Adipocyte (in vitro differentiated cells): ENCODE measurements around the gene BCL7A.
A peak's percentile ranks its signal among the peaks of the same experiment; 100 is the strongest.

Experiments
- DNase-seq: peaks from one replicate; pipeline ENCODE4 v3.0.0-alpha.2; 2015; ENCODE audit warnings: low read depth
- H3K27me3 ChIP-seq: replicated peaks from 2 replicates; pipeline ENCODE4 v1.7.0; 2013; ENCODE audit warnings: mild to moderate bottlenecking, low read length, moderate library complexity; ENCODE audit not compliant: control insufficient read depth, insufficient read depth
- H3K36me3 ChIP-seq: 2 replicates; pipeline ENCODE4 v1.7.0; 2013; ENCODE audit warnings: low read length, mild to moderate bottlenecking, moderate library complexity; ENCODE audit not compliant: control insufficient read depth, insufficient read depth, severe bottlenecking
- H3K4me1 ChIP-seq: 2 replicates; pipeline ENCODE4 v1.7.0; 2013; ENCODE audit warnings: mild to moderate bottlenecking, low read length, moderate library complexity; ENCODE audit not compliant: control insufficient read depth, insufficient read depth
- H3K4me3 ChIP-seq: 2 replicates; pipeline ENCODE4 v1.7.0; 2013; ENCODE audit warnings: mild to moderate bottlenecking, low read length, moderate library complexity
- H3K9ac ChIP-seq: 2 replicates; pipeline ENCODE4 v1.7.0; 2013; ENCODE audit warnings: mild to moderate bottlenecking, low read length, moderate library complexity
- H3K9me3 ChIP-seq: 2 replicates; pipeline ENCODE4 v1.7.0; 2013; ENCODE audit warnings: mild to moderate bottlenecking, low read length, moderate library complexity; ENCODE audit not compliant: control insufficient read depth

The BCL7A gene

GRCh38 chr12:122021822-122022392 is at the start of gene BCL7A:
TSS of gene BCL7A (plus strand) at chr12:122021884. CDS start at chr12:122022092, 208 bp downstream.
- peak within 1 kb of the TSS; percentile 80 for H3K4me3 ChIP-seq
- peak; percentile 76 for DNase-seq
- peak within 1 kb of the TSS; percentile 79 for H3K9ac ChIP-seq
- no peaks in the 10 kb centered on the region for H3K36me3 ChIP-seq
- H3K9me3 ChIP-seq = peaks cover 12% of the 10 kb centered on the region
- no peaks in the 10 kb centered on the region for H3K27me3 ChIP-seq
- peaks cover 16% of the 10 kb centered on the region for H3K4me1 ChIP-seq

GRCh38 chr12:121974026-121974985 is 47.4 kb upstream of the BCL7A start:
- Histone ChIP-seq H3K9ac (no peak overlapping the region), H3K36me3 (peaks cover 5% of the 10 kb centered on the region), H3K27me3 (peaks cover 6% of the 10 kb centered on the region), H3K4me1 (no peaks in the 10 kb centered on the region), H3K4me3 (no peak overlapping the region), H3K9me3 (peaks cover 3% of the 10 kb centered on the region)
- no peak for DNase-seq

DNA sequence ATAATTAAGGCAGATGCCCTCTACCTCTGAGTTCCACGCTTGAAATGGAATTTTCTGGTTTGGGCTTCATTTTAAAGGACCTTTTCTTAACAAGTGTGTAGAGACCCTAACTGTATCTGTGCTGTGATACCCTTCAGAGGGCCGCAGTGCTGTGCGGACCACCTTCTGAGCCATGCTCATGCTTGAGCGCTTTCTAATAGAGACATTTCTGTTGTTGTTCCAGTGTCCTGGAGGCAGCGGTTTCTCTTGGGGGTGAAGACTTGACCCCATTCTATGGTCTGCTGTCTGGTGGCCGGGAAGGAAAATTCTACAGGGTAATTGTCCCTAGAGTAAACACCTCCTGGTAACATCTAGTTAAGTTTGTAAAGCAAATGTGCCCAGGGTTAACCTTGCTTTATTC is 46.7 kb upstream of the BCL7A start:
- H3K9ac ChIP-seq = no peak overlapping the region
- H3K4me3 ChIP-seq = no peak overlapping the region
- no peak for DNase-seq
- H3K36me3 ChIP-seq = peaks cover 5% of the 10 kb centered on the region
- peaks cover 3% of the 10 kb centered on the region for H3K9me3 ChIP-seq
- H3K27me3 ChIP-seq = peaks cover 6% of the 10 kb centered on the region
- H3K4me1 ChIP-seq = no peaks in the 10 kb centered on the region

DNA sequence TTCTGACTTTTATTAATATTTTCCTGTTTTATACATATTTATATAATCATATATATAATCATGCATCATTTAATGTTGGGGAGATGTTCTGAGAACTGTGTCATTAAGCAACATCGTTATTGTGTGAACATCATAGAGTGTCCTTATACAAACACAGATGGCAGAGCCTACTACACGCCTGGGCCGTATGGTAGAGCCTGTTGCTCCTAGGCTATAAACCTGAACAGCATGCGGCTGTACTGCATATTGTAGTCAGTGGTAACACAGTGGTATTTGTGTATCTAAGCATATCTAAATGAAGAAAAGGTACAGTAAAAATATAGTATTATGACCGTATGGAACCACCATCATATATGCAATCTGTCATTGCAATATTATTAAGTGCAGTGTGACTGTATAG is 44.7 kb upstream of the BCL7A start:
- Histone ChIP-seq H3K27me3 (peaks cover 6% of the 10 kb centered on the region), H3K9ac (no peak overlapping the region), H3K36me3 (no peaks in the 10 kb centered on the region), H3K4me1 (no peaks in the 10 kb centered on the region), H3K9me3 (peaks cover 3% of the 10 kb centered on the region), H3K4me3 (no peak overlapping the region)
- DNase-seq = no peak

DNA sequence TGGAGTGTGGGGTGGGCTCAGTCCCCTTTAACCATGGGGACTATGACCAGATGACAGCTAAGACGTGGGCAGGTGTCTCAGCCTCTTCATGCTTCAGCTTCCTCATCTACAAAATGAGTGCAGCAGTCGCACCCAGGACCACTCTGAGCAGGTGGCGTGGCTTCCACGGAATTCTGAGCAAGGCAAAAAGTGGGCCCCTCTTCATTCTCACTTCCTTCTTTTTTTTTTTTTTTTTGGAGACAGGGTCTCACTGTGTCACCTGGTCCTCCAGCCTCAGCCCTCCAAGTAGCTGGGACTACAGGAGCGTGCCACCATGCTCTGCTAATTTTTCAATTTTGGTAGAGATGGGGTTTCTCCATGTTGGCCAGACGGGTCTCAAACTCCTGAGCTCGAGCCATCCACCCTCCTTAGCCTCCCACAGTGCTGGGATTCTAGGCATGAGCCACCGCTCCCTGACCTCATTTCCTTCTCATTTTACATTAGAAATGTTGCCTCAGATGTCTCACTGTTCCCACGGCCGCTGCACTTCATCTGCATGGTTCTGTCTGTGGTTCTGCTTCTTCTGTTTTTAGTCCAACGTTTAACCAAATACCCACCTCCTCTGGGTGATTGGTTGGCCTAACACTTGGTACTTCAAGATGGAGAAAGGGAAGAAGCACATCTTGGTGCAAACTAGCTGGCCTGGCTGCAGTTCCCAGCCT is 41.3 kb upstream of the BCL7A start:
- no peak overlapping the region for H3K4me3 ChIP-seq
- no peaks in the 10 kb centered on the region for H3K36me3 ChIP-seq
- H3K9me3 ChIP-seq = no peaks in the 10 kb centered on the region
- H3K27me3 ChIP-seq = peaks cover 2% of the 10 kb centered on the region
- DNase-seq = no peak
- no peak overlapping the region for H3K9ac ChIP-seq
- H3K4me1 ChIP-seq = no peaks in the 10 kb centered on the region

DNA sequence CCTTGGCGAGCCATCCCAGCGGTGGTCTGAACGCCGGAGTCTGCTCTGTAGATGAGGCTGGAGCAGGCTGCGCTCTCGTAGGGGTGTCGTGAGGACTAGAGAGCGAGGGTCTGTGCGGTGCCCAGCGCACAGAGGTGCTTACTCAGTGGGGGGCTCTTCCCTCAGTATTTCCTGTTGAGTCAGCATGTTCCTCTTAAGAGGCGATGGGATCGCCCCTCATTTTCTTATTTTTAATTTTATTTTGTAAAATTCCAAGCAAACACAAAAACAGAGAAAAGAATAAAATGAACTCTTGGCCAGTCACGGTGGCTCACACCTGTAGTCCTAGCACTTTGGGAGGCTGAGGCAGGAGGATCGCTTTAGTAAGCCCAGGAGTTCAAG is 40.8 kb upstream of the BCL7A start:
- Histone ChIP-seq H3K4me1 (no peaks in the 10 kb centered on the region), H3K9ac (no peak overlapping the region), H3K4me3 (no peak overlapping the region), H3K9me3 (no peaks in the 10 kb centered on the region), H3K36me3 (no peaks in the 10 kb centered on the region), H3K27me3 (no peaks in the 10 kb centered on the region)
- DNase-seq = no peak

- H3K9ac ChIP-seq = no peak overlapping the region
- no peak overlapping the region for H3K4me3 ChIP-seq
- no peaks in the 10 kb centered on the region for H3K4me1 ChIP-seq
- no peaks in the 10 kb centered on the region for H3K36me3 ChIP-seq
- no peak for DNase-seq
- H3K9me3 ChIP-seq = no peaks in the 10 kb centered on the region
- no peaks in the 10 kb centered on the region for H3K27me3 ChIP-seq
Observed at GRCh38 chr12:121981456-121981855, 40.2 kb upstream of the BCL7A start.

DNA sequence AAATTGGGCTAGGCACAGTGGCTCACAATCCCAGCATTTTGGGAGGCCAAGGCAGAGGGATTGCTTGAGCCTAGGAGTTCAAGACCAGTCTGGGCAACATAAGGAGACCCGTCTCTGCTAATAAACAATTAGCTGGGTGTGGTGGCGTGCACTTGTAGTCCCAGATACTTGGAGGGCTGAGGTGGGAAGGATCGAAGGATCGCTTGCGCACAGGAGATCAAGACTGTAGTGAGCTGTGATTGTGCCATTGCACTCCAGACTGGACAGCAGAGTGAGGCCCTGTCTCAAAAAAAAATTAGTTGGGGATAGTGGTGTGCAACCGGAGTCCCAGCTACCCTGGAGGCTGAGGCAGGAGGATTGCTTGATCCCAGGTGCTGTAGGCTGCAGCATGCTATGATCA is 38.7 kb upstream of the BCL7A start:
- no peaks in the 10 kb centered on the region for H3K9me3 ChIP-seq
- H3K4me1 ChIP-seq = no peaks in the 10 kb centered on the region
- no peak overlapping the region for H3K4me3 ChIP-seq
- no peak overlapping the region for H3K9ac ChIP-seq
- H3K36me3 ChIP-seq = no peaks in the 10 kb centered on the region
- no peaks in the 10 kb centered on the region for H3K27me3 ChIP-seq
- DNase-seq = no peak

DNA sequence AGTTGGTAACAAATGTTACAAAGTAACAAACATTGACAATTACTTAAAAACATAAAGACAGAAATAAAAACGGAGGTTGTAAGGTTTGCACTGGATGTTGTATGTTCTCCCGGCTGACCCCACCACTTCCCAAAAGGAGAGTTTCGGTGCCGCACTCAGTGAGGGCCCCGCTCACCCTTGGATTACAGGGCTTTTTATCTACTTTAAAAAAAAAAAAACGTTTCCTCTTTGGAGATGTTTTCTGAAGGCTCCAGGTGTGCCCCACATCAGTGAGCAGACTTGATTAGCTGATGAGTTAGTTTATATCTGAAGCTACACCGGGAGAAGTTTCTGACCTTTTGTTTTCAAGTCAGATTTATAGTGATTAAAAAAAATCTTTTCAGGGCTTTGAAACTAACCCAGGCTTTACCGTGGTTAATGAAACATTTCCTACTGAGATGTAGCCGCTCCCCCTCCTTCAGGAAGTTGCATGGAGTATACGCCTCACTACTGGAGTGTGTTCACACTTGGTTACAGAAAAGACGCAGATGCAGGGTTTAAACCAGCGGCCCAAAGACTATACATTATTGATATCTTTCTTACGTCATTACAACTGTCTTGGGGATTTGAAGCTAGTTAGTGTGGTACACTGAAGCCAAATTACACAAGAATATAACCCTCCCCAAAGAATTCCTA is 38.0 kb upstream of the BCL7A start:
- no peak for DNase-seq
- no peaks in the 10 kb centered on the region for H3K9me3 ChIP-seq
- no peaks in the 10 kb centered on the region for H3K36me3 ChIP-seq
- H3K4me1 ChIP-seq = no peaks in the 10 kb centered on the region
- H3K27me3 ChIP-seq = no peaks in the 10 kb centered on the region
- no peak overlapping the region for H3K4me3 ChIP-seq
- no peak overlapping the region for H3K9ac ChIP-seq

- Histone ChIP-seq H3K4me1 (peaks cover under 1% of the 10 kb centered on the region), H3K36me3 (no peaks in the 10 kb centered on the region), H3K4me3 (no peak overlapping the region), H3K27me3 (no peaks in the 10 kb centered on the region), H3K9ac (no peak overlapping the region), H3K9me3 (no peaks in the 10 kb centered on the region)
- DNase-seq = no peak
Observed at GRCh38 chr12:121986489-121987245, 35.0 kb upstream of the BCL7A start.
